Parathyroid adenoma (tissue), 2 donors: Measurements from ENCODE around the gene TBL1XR1.

Experiments used
- H2AFZ ChIP-seq: fragments of 300-600 bp; sonication (generic); one replicate; pipeline ENCODE4 v1.7.0; 2017; ENCODE audit warnings: antibody characterized with exemption, mild to moderate bottlenecking
- H3K27ac ChIP-seq: fragments of 300-600 bp; sonication (generic); one replicate; pipeline ENCODE4 v1.7.0; 2017
- H3K27me3 ChIP-seq: fragments of 300-600 bp; sonication (generic); one replicate; pipeline ENCODE4 v1.7.0; 2017; ENCODE audit warnings: low read length; ENCODE audit not compliant: control insufficient read depth, insufficient read depth
- H3K36me3 ChIP-seq: fragments of 300-600 bp; sonication (generic); one replicate; pipeline ENCODE4 v1.7.0; 2017; ENCODE audit warnings: low read length; ENCODE audit not compliant: control insufficient read depth, insufficient read depth
- H3K4me1 ChIP-seq: fragments of 300-600 bp; sonication (generic); one replicate; pipeline ENCODE4 v1.7.0; 2017; ENCODE audit warnings: control low read depth
- H3K4me2 ChIP-seq: fragments of 300-600 bp; sonication (generic); one replicate; pipeline ENCODE4 v1.7.0; 2017; ENCODE audit warnings: low read length
- H3K4me3 ChIP-seq: fragments of 300-600 bp; sonication (generic); one replicate; pipeline ENCODE4 v1.7.0; 2017; ENCODE audit warnings: low read depth, low read length
- H3K79me2 ChIP-seq: fragments of 300-600 bp; sonication (generic); one replicate; pipeline ENCODE4 v1.7.0; 2017; ENCODE audit warnings: control low read depth
- H3K9ac ChIP-seq: fragments of 300-600 bp; sonication (generic); one replicate; pipeline ENCODE4 v1.7.0; 2017; ENCODE audit warnings: mild to moderate bottlenecking
- H3K9me3 ChIP-seq: fragments of 300-600 bp; sonication (generic); one replicate; pipeline ENCODE4 v1.7.0; 2017; ENCODE audit warnings: low read length; ENCODE audit not compliant: control insufficient read depth
- TF ChIP-seq, protein P1 (sequence below): fragments of 300-600 bp; sonication (generic); IDR thresholded peaks from one replicate; pipeline ENCODE4 v1.7.0; 2017; ENCODE audit warnings: antibody characterized with exemption, mild to moderate bottlenecking
- donor health status: primary hyperparathyroidism.

The TBL1XR1 gene

DNA sequence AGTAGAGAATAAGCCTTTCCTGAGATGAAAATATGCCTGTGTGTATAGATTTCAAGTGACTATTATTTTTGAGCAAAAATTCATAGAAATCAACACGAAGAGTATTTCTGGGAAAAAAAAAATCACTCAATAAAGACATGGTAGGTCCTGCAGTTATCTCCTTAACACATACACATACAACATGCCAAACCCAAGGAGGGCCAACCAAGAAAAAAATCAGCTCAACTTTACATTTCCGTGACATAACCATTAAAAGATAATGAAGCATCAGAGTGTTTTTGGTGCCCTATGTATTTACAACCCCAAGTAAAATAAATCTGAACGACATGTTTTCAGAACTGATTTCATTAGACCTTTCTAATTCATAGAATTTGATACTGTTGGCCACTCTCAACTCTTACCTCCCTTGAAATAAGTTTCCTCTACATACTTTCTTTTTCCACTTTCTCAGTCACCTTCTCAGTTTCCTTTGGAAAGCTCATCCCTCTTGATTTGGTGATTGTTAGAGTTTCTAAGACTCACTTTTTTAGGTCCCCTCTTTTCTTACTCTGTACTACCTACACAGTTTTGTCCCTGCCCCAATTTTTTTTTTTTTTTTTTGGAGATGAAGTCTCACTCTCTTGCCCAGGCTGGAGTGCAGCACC lies 162.3 kb downstream of the TBL1XR1 start:
- no peaks in the 10 kb centered on the region for H3K79me2 ChIP-seq
- H3K27me3 ChIP-seq, result no peaks in the 10 kb centered on the region
- no peak overlapping the region for H3K27ac ChIP-seq
- peaks cover 6% of the 10 kb centered on the region for H3K4me1 ChIP-seq
- no peak overlapping the region for H2AFZ ChIP-seq
- no peaks in the 10 kb centered on the region for H3K9me3 ChIP-seq
- no peaks in the 10 kb centered on the region for H3K36me3 ChIP-seq
- no peak overlapping the region for H3K9ac ChIP-seq
- TF ChIP-seq, protein P1, sequence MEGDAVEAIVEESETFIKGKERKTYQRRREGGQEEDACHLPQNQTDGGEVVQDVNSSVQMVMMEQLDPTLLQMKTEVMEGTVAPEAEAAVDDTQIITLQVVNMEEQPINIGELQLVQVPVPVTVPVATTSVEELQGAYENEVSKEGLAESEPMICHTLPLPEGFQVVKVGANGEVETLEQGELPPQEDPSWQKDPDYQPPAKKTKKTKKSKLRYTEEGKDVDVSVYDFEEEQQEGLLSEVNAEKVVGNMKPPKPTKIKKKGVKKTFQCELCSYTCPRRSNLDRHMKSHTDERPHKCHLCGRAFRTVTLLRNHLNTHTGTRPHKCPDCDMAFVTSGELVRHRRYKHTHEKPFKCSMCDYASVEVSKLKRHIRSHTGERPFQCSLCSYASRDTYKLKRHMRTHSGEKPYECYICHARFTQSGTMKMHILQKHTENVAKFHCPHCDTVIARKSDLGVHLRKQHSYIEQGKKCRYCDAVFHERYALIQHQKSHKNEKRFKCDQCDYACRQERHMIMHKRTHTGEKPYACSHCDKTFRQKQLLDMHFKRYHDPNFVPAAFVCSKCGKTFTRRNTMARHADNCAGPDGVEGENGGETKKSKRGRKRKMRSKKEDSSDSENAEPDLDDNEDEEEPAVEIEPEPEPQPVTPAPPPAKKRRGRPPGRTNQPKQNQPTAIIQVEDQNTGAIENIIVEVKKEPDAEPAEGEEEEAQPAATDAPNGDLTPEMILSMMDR, result no peak
- H3K4me3 ChIP-seq, result no peak overlapping the region
- no peak overlapping the region for H3K4me2 ChIP-seq

DNA sequence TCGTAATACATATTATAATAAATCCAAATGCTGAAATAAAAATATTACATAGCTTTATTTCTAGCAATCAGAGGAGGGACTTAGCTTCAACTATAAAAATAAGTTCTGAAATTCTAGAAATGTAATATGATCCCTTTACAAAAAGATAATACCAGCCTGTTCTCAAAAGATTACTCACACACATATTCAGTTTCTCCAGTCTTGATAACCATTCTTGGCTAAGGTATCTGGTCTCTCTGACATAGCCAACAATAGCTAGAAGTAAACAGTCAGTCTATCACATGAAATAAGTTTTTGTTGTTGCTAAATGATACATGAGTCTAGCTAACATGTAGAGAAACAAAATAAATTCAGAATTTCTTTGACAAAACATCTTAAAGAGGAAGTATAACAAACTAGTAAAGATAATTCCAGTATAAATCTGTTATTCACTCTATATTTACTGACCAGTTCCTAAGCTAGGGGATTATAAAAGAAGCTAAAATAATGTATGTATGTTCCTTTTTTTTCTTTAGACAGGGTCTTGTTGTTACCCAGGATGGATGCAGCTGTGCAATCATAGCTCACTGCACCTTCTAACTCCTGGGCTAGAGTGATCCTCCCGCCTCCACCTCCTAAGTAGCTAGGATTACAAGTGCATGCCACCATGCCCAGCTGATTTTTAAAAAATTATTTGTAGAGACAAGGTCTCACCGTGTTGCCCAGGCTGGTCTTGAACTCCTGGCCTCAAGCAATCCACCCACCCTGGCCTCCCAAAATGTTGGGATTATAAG lies 170.6 kb downstream of the TBL1XR1 start:
- no peaks in the 10 kb centered on the region for H3K36me3 ChIP-seq

DNA sequence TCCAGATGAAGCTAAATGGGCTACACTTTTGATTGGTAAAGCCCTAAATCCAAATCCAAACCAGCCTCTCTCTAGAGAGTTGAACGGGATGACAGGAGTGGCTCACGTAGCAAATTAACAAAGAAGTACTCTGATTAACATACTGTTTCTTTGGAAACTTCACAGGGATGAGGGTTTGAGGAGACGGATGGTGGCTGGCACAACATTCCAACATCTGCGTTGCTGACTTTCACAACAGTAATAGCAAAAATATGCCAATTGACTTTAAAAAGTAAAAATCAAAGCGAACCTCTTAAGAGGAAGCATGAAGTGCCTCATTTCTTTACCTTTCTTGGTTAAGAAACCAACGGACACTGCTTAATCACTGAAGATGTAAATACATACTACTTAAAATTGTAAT lies 181.4 kb downstream of the TBL1XR1 start:
- Histone ChIP-seq H3K9me3 (no peaks in the 10 kb centered on the region), H2AFZ (no peak overlapping the region), H3K79me2 (no peaks in the 10 kb centered on the region), H3K4me1 (no peaks in the 10 kb centered on the region), H3K27me3 (no peaks in the 10 kb centered on the region), H3K4me3 (no peak overlapping the region), H3K36me3 (no peaks in the 10 kb centered on the region), H3K27ac (no peak overlapping the region), H3K9ac (no peak overlapping the region), H3K4me2 (no peak overlapping the region)
- TF ChIP-seq, protein P1, result no peak

More for the DNA sequence above, 170.6 kb downstream of the TBL1XR1 start:
- Histone ChIP-seq H3K9me3 (no peaks in the 10 kb centered on the region), H3K4me2 (no peak overlapping the region), H3K9ac (no peak overlapping the region), H3K27me3 (no peaks in the 10 kb centered on the region), H2AFZ (no peak overlapping the region), H3K27ac (no peak overlapping the region), H3K4me3 (no peak overlapping the region), H3K4me1 (peaks cover 3% of the 10 kb centered on the region), H3K79me2 (no peaks in the 10 kb centered on the region)
- TF ChIP-seq, protein P1, result no peak

DNA sequence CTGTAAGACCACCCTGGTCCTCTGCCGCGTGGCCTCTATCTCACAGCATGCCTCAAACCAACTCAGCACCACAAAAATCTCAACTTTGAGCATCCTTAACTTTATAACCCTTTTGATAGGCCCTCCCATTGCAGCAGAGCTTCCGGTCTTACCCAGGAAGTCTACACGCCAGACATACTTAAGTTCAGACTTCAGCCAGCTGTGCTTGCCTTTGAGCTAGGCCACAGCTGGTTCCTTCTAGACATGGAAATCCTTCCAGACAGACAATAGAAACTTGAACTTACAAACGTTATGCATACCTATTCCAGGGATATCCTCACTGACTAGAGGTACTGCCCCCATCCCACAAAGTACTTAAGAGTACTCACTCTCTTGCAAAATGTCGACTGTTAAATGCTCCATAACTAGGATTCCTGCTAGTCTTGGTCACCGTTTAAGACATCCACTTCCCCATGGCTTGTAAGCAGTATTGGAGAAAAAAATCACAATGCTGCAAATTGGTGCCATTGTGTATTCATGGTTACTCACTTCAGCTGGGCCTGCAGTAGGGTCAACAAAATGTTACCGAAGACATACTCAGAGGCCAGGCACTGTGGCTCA lies 183.5 kb downstream of the TBL1XR1 start:
- H3K4me3 ChIP-seq, result no peak overlapping the region
- no peaks in the 10 kb centered on the region for H3K36me3 ChIP-seq
- H3K4me2 ChIP-seq, result no peak overlapping the region
- H3K27me3 ChIP-seq, result no peaks in the 10 kb centered on the region
- H3K4me1 ChIP-seq, result no peaks in the 10 kb centered on the region
- no peaks in the 10 kb centered on the region for H3K79me2 ChIP-seq
- TF ChIP-seq, protein P1, result no peak
- no peak overlapping the region for H2AFZ ChIP-seq
- H3K27ac ChIP-seq, result no peak overlapping the region
- H3K9me3 ChIP-seq, result no peaks in the 10 kb centered on the region
- no peak overlapping the region for H3K9ac ChIP-seq
